Measurements from ENCODE around the gene CABLES2.

The CABLES2 gene

GRCh38 chr20:62355516-62355877 is 51.6 kb downstream of the CABLES2 start:
- H4K20me1 ChIP-seq (ENCODE audit: insufficient read depth, low read length) = no peaks in the 10 kb centered on the region
- H3K9me3 ChIP-seq (ENCODE audit: low read length) = no peaks in the 10 kb centered on the region
- no peaks in the 10 kb centered on the region for H3K79me2 ChIP-seq (ENCODE audit: insufficient read depth, low read length)
- H3K4me1 ChIP-seq (ENCODE audit: insufficient read depth, low read length, severe bottlenecking) = no peaks in the 10 kb centered on the region
- no peak overlapping the region for H2AFZ ChIP-seq (ENCODE audit: low read length)
- H3K36me3 ChIP-seq (ENCODE audit: insufficient read depth, low read length) = no peaks in the 10 kb centered on the region
- peaks cover 7% of the 10 kb centered on the region; the same call in 1 of the 2 replicates for H3K27me3 ChIP-seq (ENCODE audit: insufficient read depth, low read length)
- no peak overlapping the region for H3K4me3 ChIP-seq (ENCODE audit: low read depth, low read length, poor library complexity, severe bottlenecking)
- no peak overlapping the region for H3K9ac ChIP-seq (ENCODE audit: low read length)
- no peak overlapping the region for H3K27ac ChIP-seq (ENCODE audit: low read depth, low read length, poor library complexity, severe bottlenecking)
- TF ChIP-seq, protein P1, sequence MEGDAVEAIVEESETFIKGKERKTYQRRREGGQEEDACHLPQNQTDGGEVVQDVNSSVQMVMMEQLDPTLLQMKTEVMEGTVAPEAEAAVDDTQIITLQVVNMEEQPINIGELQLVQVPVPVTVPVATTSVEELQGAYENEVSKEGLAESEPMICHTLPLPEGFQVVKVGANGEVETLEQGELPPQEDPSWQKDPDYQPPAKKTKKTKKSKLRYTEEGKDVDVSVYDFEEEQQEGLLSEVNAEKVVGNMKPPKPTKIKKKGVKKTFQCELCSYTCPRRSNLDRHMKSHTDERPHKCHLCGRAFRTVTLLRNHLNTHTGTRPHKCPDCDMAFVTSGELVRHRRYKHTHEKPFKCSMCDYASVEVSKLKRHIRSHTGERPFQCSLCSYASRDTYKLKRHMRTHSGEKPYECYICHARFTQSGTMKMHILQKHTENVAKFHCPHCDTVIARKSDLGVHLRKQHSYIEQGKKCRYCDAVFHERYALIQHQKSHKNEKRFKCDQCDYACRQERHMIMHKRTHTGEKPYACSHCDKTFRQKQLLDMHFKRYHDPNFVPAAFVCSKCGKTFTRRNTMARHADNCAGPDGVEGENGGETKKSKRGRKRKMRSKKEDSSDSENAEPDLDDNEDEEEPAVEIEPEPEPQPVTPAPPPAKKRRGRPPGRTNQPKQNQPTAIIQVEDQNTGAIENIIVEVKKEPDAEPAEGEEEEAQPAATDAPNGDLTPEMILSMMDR (IDR thresholded peaks at IDR 0.05; ENCODE audit: low read length) = no peak
- TF ChIP-seq EZH2 (IDR thresholded peaks at IDR 0.05; ENCODE audit: borderline replicate concordance, low read length) = no peak
- H3K9me2 ChIP-seq (ENCODE audit: low read depth, low read length) = no peaks in the 10 kb centered on the region
- no peaks in the 10 kb centered on the region for H3F3A ChIP-seq (ENCODE audit: insufficient read depth, low read length)
- no peak overlapping the region for H3K4me2 ChIP-seq (ENCODE audit: low read length)

GRCh38 chr20:62354811-62355341 is 52.2 kb downstream of the CABLES2 start:
- Histone ChIP-seq H2AFZ (ENCODE audit: low read length) (no peak overlapping the region), H3K27ac (ENCODE audit: low read depth, low read length, poor library complexity, severe bottlenecking) (no peak overlapping the region), H3K4me1 (ENCODE audit: insufficient read depth, low read length, severe bottlenecking) (no peaks in the 10 kb centered on the region), H3K4me2 (ENCODE audit: low read length) (no peak overlapping the region), H3K79me2 (ENCODE audit: insufficient read depth, low read length) (no peaks in the 10 kb centered on the region), H3K9me3 (ENCODE audit: low read length) (no peaks in the 10 kb centered on the region), H3K9me2 (ENCODE audit: low read depth, low read length) (no peaks in the 10 kb centered on the region), H4K20me1 (ENCODE audit: insufficient read depth, low read length) (no peaks in the 10 kb centered on the region), H3K27me3 (ENCODE audit: insufficient read depth, low read length) (peaks cover 7% of the 10 kb centered on the region; the same call in 1 of the 2 replicates), H3F3A (ENCODE audit: insufficient read depth, low read length) (no peaks in the 10 kb centered on the region), H3K9ac (ENCODE audit: low read length) (no peak overlapping the region), H3K4me3 (ENCODE audit: low read depth, low read length, poor library complexity, severe bottlenecking) (no peak overlapping the region), H3K36me3 (ENCODE audit: insufficient read depth, low read length) (no peaks in the 10 kb centered on the region)
- TF ChIP-seq, protein P1 (IDR thresholded peaks at IDR 0.05; ENCODE audit: low read length) = no peak
- no peak for TF ChIP-seq EZH2 (IDR thresholded peaks at IDR 0.05; ENCODE audit: borderline replicate concordance, low read length)

DNA sequence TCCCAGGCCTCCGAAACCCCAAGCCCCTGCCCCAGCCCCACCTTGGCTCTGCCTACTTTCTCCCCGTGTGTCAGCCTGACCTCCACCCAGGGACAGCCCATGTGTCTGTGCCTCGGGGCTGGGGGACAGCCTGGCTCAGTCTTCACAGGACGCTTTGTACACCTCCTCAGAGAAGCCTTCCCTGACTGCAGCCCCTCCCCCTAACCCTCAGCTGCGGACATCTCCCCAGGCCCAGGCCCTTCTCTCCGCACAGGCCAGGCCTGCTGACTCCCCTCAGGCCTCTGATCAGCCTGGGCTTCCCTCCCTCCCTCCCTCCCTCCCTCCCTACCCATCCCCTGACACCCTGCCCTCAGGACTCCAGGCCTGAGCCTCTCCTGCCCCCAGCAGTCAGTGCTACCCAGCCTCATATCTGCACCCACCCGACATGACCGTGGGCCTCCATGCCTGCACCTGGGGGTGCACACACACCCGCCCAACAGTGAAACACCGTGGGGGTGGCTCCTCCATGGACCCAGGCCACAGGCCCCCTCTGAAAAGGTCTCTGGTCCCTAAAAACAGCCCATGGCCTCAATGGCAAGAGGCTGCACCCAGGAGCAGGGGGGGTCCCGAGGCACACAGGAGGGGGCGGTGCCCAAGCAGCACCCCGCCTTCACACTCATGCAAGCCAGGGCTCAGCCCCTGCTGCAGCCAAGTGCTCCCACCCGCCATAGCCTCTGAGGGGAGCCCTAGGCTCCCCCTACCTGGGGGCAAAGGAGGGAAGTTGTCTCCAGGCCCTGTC is 52.9 kb downstream of the CABLES2 start:
- H3F3A ChIP-seq (ENCODE audit: insufficient read depth, low read length) = no peaks in the 10 kb centered on the region
- TF ChIP-seq, protein P1 (IDR thresholded peaks at IDR 0.05; ENCODE audit: low read length) = no peak
- no peak overlapping the region for H3K9ac ChIP-seq (ENCODE audit: low read length)
- no peak overlapping the region for H3K4me3 ChIP-seq (ENCODE audit: low read depth, low read length, poor library complexity, severe bottlenecking)
- H3K9me3 ChIP-seq (ENCODE audit: low read length) = no peaks in the 10 kb centered on the region
- no peaks in the 10 kb centered on the region for H3K79me2 ChIP-seq (ENCODE audit: insufficient read depth, low read length)
- no peaks in the 10 kb centered on the region for H4K20me1 ChIP-seq (ENCODE audit: insufficient read depth, low read length)
- H3K36me3 ChIP-seq (ENCODE audit: insufficient read depth, low read length) = no peaks in the 10 kb centered on the region
- H3K27ac ChIP-seq (ENCODE audit: low read depth, low read length, poor library complexity, severe bottlenecking) = no peak overlapping the region
- H3K9me2 ChIP-seq (ENCODE audit: low read depth, low read length) = no peaks in the 10 kb centered on the region
- H3K4me1 ChIP-seq (ENCODE audit: insufficient read depth, low read length, severe bottlenecking) = no peaks in the 10 kb centered on the region
- no peak overlapping the region for H3K4me2 ChIP-seq (ENCODE audit: low read length)
- H2AFZ ChIP-seq (ENCODE audit: low read length) = no peak overlapping the region
- H3K27me3 ChIP-seq (ENCODE audit: insufficient read depth, low read length) = peaks cover 7% of the 10 kb centered on the region; the same call in 1 of the 2 replicates

All from OCI-LY1 (cell line).